ENCODE data around the gene UBE2S. TPM values are rescaled to one million over a fixed set of nuclear protein-coding genes. Genes with fewer than 3 reads are reported as not detected.

The UBE2S gene
- total and polyA plus RNA-seq, 4 donors = 11.3 to 25.6 (median 20.0) TPM

DNA sequence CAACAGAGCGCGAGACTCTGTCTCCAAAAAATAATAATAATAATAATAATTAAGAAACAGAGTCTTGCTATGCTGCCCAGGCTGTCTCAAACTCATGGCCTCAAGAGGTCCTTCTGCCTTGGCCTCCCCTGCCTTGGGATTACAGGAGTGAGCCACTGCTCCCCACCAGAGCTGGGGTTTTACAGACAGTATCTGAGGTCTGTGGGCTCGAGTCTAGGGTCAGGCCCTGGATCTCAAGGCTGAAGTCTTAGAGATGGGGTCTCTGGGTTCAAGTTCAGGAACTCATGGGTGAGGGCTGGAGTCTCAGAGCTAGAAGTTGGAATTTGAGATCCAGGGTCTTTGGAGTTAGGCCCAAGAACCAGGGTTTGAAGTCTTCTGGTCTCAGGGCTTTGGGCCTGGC is 40.8 kb downstream of the UBE2S start:
- Histone ChIP-seq H3K27ac (ENCODE audit: low read depth in 1 of 2, low read length in 1 of 2) (no peak overlapping the region), H3K9me3 (ENCODE audit: control insufficient read depth in 4 of 4, insufficient read depth in 3 of 4, low read length in 3 of 4) (peaks cover 0 to 4% (median 0%) of the 10 kb centered on the region in 4 donors), H3K9ac (ENCODE audit: insufficient read depth in 1 of 2, low read length in 2 of 2) (no peak overlapping the region), H3K27me3 (ENCODE audit: control insufficient read depth in 3 of 3, insufficient read depth in 3 of 3, low read length in 2 of 3) (peaks cover 0 to 25% (median 8%) of the 10 kb centered on the region in 3 donors), H3K4me1 (ENCODE audit: control insufficient read depth in 5 of 5, insufficient read depth in 5 of 5, low read length in 5 of 5) (peaks cover 0 to 11% (median 0%) of the 10 kb centered on the region in 5 donors), H3K36me3 (ENCODE audit: control insufficient read depth in 4 of 4, insufficient read depth in 4 of 4, low read length in 4 of 4) (no peaks in the 10 kb centered on the region), H3K4me3 (no peak overlapping the region)
- WGBS, 2 donors = 59 to 75% methylated on average over 3 of the region's 3 CpGs
- DNase-seq (no peak), ATAC-seq (ENCODE audit: insufficient read depth, low FRiP score) (no peak)
- TF ChIP-seq, protein P1, sequence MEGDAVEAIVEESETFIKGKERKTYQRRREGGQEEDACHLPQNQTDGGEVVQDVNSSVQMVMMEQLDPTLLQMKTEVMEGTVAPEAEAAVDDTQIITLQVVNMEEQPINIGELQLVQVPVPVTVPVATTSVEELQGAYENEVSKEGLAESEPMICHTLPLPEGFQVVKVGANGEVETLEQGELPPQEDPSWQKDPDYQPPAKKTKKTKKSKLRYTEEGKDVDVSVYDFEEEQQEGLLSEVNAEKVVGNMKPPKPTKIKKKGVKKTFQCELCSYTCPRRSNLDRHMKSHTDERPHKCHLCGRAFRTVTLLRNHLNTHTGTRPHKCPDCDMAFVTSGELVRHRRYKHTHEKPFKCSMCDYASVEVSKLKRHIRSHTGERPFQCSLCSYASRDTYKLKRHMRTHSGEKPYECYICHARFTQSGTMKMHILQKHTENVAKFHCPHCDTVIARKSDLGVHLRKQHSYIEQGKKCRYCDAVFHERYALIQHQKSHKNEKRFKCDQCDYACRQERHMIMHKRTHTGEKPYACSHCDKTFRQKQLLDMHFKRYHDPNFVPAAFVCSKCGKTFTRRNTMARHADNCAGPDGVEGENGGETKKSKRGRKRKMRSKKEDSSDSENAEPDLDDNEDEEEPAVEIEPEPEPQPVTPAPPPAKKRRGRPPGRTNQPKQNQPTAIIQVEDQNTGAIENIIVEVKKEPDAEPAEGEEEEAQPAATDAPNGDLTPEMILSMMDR (IDR thresholded peaks at IDR 0.05; ENCODE audit: control extremely low read depth, extremely low read depth) = no peak

DNA sequence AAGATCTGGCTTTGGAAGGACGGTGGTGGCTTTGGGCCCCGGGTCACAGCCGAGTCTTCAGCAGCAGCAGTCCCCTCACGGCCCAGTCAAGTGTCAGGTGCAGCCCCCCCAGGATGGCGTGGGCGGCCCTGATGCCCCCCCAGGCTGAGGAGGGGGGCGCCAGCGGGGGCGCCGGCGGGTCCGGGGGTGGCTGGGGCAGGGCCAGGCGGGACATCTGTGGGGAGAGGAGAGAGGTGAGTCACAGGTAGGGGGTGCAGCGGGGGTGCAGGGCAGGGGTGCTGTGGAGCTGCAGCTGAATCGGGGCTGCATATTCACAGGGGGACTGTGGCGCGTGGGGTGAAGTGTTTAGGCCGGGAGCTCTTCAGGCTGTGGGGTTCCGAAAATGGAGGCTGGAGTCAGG is 41.6 kb downstream of the UBE2S start:
- no peak for DNase-seq
- ATAC-seq (ENCODE audit: insufficient read depth, low FRiP score) = no peak

DNA sequence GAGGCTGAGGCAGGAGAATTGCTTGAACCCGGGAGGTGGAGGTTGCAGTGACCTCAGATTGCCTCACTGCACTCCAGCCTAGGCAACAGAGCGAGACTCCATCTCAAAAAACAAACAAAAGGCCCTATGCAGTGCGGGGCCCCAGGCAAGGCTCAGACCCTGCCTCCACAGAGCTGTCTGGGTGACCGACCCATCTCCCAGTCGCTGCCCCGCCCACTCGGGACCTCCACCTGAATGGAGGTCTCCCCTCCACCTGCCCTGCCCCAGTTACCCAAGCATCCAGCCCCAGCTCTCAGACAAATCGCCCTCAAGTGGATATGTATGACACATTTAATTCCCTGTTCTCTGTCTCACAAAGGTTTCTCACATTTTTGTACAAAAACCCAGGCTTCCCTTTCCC is 42.3 kb downstream of the UBE2S start:
- TF ChIP-seq, protein P1 (IDR thresholded peaks at IDR 0.05; ENCODE audit: control extremely low read depth, extremely low read depth) = no peak
- WGBS, 2 donors = 82 to 90% methylated on average over 8 of the region's 8 CpGs
- DNase-seq (no peak), ATAC-seq (ENCODE audit: insufficient read depth, low FRiP score) (no peak)
- Histone ChIP-seq H3K9me3 (ENCODE audit: control insufficient read depth in 4 of 4, insufficient read depth in 3 of 4, low read length in 3 of 4) (no peaks in the 10 kb centered on the region), H3K4me3 (no peak overlapping the region), H3K27me3 (ENCODE audit: control insufficient read depth in 3 of 3, insufficient read depth in 3 of 3, low read length in 2 of 3) (peaks cover 0 to 15% (median 2%) of the 10 kb centered on the region in 3 donors), H3K4me1 (ENCODE audit: control insufficient read depth in 5 of 5, insufficient read depth in 5 of 5, low read length in 5 of 5) (peaks cover 0 to 11% (median 0%) of the 10 kb centered on the region in 5 donors), H3K27ac (ENCODE audit: low read depth in 1 of 2, low read length in 1 of 2) (no peak overlapping the region), H3K36me3 (ENCODE audit: control insufficient read depth in 4 of 4, insufficient read depth in 4 of 4, low read length in 4 of 4) (no peaks in the 10 kb centered on the region), H3K9ac (ENCODE audit: insufficient read depth in 1 of 2, low read length in 2 of 2) (no peak overlapping the region)

More for the DNA sequence above, 41.6 kb downstream of the UBE2S start:
- Histone ChIP-seq H3K4me3 (no peak overlapping the region), H3K9ac (ENCODE audit: insufficient read depth in 1 of 2, low read length in 2 of 2) (no peak overlapping the region), H3K4me1 (ENCODE audit: control insufficient read depth in 5 of 5, insufficient read depth in 5 of 5, low read length in 5 of 5) (peaks cover 0 to 11% (median 0%) of the 10 kb centered on the region in 5 donors), H3K27ac (ENCODE audit: low read depth in 1 of 2, low read length in 1 of 2) (no peak overlapping the region), H3K27me3 (ENCODE audit: control insufficient read depth in 3 of 3, insufficient read depth in 3 of 3, low read length in 2 of 3) (peaks cover 0 to 22% (median 6%) of the 10 kb centered on the region in 3 donors), H3K9me3 (ENCODE audit: control insufficient read depth in 4 of 4, insufficient read depth in 3 of 4, low read length in 3 of 4) (peaks cover 0 to 3% (median 0%) of the 10 kb centered on the region in 4 donors), H3K36me3 (ENCODE audit: control insufficient read depth in 4 of 4, insufficient read depth in 4 of 4, low read length in 4 of 4) (no peaks in the 10 kb centered on the region)
- 71 to 75% methylated on average over 16 to 19 of the region's 19 CpGs for WGBS, 2 donors
- TF ChIP-seq, protein P1 (IDR thresholded peaks at IDR 0.05; ENCODE audit: control extremely low read depth, extremely low read depth) = no peak
